ENCODE measurements around the gene CLEC1A. TPM values are rescaled to one million over a fixed set of nuclear protein-coding genes. Genes with fewer than 3 reads are reported as not detected.

Gene CLEC1A
- total RNA-seq, 1 donor from 2014 or later: 13.7 TPM

DNA sequence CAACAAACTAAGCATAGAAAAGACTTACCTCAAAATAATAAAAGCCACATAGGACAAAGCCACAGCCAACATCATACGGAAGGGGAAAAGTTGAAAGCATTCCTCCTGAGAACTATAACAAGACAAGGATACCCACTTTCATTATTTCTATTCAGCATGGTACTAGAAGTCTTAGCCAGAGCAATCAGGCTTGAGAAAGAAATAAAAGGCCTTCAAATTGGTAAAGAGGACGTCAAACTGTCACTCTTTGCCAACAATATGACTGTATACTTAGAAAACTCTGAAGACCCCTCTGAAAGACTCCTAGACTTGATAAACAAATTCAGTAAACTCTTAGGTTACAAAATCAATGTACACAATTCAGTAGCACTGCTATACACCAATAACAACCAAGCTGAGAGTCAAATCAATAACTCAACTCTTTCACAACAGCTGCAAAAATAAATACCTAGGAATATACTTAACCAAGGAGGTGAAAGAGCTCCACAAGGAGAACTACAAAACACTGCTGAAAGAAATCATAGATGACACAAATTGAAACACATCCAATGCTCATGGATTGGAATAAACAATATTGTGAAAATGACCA is 11.6 kb upstream of the CLEC1A start:
- intact Hi-C loops (cut with DNase I): no loop called here
- DNase-seq (ENCODE audit: low spot score): no peak
- no peak for ATAC-seq

DNA sequence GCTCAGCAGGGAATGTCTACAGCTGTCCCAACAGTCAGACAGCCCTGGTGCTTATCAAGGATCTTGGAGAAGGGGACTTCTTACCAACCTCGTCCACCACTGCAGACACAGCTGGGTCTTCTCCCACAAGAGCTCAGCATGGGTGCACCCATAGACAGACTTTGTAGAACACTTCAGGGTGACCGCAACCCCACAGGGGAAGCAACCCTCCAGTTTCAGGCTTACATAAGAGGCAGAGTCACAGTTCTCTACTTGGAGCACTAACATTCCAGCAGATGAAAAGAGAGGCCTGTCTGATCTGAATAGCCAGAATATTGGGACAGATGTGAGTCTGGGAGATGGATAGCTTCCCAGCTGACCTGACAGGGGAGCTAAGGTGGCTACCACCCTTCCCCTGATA is 3.5 kb upstream of the CLEC1A start:
- intact Hi-C loops (cut with DNase I): no loop called here
- no peak for ATAC-seq
- DNase-seq (ENCODE audit: low spot score): no peak

DNA sequence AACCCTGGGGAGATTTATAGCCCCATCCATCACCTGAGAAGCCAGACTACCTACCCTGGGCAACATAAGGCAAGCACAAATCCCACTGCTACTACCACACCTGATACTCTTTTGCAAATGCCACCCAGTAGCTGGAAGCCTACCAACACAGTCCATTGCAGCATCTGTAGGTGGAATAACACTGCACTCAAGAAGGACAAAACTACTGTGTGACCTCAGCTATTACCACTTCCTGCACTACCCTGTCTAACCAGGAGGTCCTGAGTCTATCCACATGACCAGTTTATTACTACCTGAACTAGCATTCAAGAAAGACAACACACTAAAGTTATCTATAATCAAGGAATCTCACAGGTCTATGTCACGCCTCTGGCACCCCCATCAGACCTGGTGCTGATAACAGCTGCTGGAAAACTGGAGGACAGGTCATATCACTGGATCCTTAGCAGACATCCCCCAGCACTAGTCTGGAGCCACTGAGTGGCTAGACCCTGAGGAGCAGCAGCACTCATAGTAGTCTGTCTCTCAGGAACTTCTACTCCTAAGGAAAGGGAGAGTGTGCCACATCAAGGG is 2.9 kb upstream of the CLEC1A start:
- ATAC-seq: peak; percentile 31
- intact Hi-C loops (cut with DNase I): no loop called here
- no peak for DNase-seq (ENCODE audit: low spot score)

DNA sequence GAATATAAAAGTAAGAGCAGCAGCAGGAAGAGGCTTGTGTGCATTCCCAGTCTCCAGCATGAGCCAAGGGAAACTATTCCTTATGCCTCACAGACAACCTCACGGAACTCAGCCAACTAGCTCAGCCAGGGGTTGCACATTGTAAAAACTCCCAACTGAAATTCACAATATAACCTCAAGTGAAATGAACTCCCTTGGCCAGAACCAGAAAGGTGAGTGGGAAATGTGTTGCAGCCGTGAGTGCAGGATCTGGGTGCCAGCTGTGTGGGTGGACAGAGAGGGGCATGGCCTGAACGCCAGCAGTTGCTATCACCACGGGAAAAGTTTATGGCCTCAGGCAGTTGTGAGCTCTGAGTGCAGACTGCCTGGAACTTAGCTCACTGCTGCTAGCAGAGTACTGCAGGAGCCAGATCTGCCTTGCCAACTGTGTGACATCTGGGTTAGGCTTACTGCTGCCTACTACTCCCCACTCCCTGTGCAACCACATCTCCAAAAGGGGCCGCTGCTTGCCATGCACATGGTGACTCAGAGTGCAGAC is 2.3 kb upstream of the CLEC1A start:
- DNase-seq (ENCODE audit: low spot score) (no peak), ATAC-seq (peak; percentile 78)
- intact Hi-C loops (cut with DNase I): no loop called here

DNA sequence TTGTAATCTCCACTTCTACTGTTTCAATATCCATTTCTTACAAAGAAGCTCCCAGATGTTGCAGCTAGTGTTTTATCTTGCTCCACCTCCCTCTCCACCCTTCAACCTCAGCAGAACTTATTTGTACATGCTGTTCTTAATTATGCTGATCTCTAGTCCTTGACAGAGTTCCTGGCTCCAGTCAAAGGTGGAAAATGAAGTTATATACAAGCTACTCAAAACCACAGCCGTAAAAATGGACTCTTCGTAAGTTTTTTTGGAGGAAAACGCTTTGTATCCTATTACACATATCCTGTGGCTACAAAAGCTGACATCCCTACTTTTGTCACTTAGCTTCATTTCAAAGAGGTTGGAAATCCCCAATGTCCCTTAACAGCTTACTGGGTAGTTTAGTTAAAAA is 1.3 kb downstream of the CLEC1A start:
- intact Hi-C loops (cut with DNase I): no loop called here
- ATAC-seq (peak; percentile 66), DNase-seq (ENCODE audit: low spot score) (no peak)

DNA sequence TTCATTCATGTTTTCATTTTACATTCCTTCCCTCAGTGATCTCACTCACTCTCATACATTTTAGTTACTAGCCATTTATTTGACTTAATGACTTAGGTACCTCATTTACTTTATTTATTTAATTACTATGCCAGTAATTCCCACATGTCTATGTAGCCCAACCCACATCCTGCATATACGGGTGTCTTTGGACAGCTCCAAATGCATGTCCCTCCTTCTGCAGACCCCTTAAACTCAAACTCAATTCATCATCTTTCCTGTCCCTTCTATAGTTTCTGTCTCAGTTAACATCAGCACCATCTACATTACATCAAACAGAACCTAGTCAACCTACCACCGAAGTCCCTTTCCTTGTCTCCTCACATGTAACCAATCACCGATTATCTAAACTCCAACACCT is 2.8 kb downstream of the CLEC1A start:
- ATAC-seq (no peak), DNase-seq (ENCODE audit: low spot score) (no peak)
- intact Hi-C loops (cut with DNase I): no loop called here

DNA sequence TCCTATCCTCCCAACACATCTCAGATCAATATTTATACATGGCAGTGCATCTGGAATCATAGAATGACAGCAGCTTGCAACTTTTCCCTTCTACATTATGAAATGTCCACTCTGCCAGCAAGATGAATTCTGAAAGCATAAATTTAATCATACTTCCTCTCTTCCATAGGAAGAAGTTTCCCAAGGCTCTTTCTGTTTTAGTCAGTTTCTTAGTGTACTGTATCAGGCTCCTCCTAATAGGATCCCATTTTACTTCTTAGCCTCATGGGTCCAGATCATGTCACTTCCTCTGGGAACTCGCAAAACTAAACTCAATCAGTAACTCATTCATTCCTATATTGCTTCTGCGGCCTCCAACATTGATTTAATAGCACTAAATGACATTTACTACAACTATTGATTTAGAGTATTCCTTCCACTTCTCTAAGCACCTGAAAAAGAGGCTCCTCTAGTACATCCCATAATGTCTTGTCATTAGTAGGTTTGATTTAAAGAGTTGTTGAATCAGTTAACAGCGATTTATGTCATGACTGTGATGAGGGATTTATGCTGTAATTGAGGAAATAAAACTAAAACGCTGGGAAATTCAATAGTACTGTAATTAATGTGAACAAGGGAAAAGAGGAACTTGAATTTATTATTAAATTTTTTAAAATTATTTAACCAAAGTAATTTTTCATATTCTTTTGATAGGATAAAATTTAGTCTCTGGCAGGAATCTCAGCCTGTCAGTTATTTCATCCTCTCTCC is 4.0 kb downstream of the CLEC1A start:
- DNase-seq (ENCODE audit: low spot score): no peak
- intact Hi-C loops (cut with DNase I): no loop called here
- ATAC-seq: no peak

DNA sequence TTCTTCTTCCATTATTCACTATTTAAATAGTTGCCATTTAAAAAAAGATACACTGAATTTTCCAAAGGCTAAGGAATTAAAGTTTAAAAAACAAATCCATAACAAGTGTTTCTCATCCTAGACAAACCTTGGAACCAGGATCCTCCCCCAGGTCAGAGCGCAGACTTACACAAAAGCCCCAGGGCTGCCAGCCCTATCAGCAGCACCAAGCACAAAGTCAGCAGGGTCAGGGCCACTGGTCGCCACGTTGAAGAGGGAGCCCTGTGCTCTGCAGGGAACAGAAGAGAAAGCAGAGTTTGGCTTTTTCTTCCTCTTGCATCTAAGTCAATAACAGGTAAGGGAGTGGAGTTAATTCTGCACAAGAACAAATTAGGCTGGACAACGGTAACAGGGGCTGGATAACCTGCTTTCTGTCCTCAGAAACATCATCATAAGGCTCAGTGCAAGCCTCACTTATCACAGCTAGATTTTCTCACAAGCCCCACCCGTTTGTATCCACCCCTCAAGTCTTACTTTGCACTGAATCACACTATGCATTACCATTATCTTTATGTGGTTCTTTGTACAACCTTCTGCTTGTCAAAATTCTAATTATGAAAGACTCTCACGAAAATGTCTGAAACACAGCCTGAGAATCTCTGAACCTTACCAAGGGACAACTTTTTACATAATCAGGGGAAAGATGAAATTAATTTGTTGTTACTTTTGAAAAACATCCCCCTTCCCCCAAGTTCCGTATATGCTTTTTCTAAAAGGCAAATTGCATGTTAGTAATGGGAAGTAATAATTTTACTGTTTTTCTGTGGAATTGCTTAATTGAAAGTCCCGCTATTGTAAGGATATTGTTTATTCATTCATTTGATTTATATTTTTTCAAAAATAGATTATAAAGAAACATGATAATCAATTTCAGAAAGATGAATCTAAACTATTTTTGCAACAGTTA is 9.6 kb downstream of the CLEC1A start:
- intact Hi-C loops (cut with DNase I): no loop called here
- no peak for DNase-seq (ENCODE audit: low spot score)

DNA sequence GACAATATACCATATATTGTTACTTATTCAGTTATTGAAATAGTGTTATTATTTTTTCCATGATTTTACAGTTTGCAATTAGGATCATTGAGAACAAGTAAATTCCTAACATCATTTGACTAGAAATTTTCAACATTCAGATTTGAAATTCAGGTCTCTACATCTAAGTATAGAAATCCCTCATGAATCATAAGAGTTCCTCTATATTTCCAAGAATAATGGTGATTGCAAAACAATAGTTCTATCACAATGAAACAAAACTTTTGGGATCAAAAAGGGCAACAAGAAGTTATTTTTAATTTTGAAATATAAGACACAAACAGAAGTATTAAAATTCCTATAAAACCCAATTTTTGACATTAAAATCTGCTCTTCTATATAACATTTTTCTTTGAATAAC is 10.8 kb downstream of the CLEC1A start:
- no peak for ATAC-seq
- DNase-seq (ENCODE audit: low spot score): no peak

More for the DNA sequence above, 9.6 kb downstream of the CLEC1A start:
- no peak for ATAC-seq

DNA sequence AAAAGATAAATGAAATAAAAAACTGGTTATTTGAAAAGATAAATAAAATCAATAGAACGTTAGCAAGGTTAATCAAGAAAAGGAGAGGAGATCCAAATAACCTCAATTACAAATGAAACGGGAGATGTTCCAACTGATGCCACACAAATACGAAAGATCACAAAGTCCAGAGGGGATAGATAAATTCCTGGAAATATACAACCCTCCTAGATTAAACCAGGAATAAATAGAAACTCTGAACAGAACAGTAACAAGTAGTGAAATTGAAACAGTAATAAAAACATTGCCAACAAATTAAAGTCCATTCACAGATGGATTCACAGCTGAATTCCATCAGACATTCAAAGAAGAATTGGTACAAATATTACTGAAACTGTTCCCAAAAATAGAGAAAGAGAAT is 12.4 kb downstream of the CLEC1A start:
- DNase-seq (ENCODE audit: low spot score) (no peak), ATAC-seq (no peak)
- intact Hi-C loops (cut with DNase I): no loop called here

More for the DNA sequence above, 10.8 kb downstream of the CLEC1A start:
- intact Hi-C loops (cut with DNase I): no loop called here

DNA sequence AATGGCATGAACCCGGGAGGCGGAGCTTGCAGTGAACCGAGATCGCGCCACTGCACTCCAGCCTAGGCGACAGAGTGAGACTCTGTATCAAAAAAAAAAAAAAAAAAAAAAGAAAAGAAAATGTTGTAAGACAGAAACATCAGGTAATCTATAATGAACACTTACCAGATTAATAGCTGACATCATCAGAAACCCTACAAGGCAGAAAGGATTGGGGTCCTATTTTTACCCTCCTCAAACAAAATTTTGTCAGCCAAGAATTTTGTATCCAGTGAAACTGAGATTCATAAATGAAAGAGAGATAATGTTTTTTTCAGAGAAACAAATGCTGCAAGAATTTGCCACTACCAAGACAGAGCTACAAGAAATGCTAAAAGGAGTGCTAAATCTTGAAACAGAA is 14.1 kb downstream of the CLEC1A start:
- no peak for ATAC-seq
- intact Hi-C loops (cut with DNase I): no loop called here
- no peak for DNase-seq (ENCODE audit: low spot score)

DNA sequence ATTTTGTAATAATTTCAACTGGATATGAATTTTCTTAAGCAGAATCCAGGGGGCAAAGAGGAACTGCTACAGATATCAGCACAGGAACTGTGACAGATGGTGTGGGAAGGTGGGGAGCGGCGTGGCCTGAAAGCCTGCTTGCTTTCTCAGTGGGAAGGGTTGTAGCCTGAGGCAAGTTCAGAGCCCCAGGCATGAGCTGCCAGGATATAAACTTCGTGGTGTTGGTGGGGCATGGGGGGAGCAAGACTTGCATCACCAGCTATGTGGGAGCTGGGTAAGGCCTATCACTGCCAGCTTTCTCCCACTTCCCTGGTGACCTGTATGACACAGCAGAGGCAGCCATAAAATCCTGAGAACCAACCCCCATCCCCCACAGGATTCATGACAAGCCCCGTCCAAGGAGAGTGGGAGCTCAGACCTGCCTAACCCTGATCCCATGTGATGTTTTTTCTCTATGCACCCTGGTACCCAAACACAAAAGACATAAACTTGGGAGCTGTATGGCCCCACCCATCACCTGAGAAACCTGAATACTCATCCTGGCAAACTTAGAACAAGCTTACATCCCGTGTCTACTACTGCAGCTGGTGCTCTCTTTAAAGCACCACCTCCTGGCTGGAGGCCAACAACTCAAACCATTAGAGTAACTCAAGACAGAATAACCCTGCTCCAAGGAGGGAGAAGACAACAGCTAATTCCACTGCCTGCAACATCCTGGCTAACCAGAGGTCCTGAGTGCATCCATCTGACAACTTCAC is 16.5 kb downstream of the CLEC1A start:
- no peak for ATAC-seq
- intact Hi-C loops (cut with DNase I): no loop called here
- DNase-seq (ENCODE audit: low spot score): no peak

DNA sequence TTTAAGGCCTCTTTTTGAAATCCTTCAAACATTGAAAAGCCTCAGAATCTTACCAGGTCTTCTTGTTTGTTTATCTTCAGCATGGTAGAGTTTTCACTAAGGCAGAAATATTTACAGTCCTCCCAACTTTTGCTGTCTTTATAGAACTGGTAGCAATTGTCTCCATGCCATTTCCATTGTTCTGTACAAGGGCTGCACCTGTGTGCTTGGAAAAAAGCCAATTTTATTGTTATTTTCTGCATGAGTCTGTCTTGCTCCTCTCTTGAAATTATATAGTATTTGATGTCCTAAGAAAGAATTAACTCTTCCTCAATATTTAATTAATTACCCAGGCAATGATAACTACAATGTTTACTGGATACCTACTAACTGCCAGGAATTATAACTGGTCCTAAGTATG is 23.3 kb downstream of the CLEC1A start:
- intact Hi-C loops (cut with DNase I): no loop called here
- ATAC-seq (no peak), DNase-seq (ENCODE audit: low spot score) (no peak)

DNA sequence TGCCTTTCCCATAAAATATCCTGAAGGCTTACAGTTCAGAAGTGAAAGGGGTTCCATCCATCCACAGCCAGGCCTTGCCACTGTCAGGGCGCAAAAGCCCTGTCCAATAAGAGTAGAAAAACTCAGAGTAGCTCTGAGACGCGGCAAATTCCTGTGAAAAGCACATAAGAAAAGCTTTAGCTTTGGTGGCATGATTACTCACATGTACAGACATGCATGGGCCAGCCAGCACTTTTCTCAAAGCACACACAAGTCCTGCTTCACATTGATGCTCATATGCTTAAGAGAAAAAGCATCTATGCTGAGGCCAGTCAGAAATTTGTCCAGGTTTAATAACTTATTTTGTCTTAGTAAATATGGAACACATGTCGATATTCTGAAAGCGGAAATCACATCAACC is 25.5 kb downstream of the CLEC1A start:
- intact Hi-C loops (cut with DNase I): no loop called here
- no peak for ATAC-seq
- DNase-seq (ENCODE audit: low spot score): no peak

DNA sequence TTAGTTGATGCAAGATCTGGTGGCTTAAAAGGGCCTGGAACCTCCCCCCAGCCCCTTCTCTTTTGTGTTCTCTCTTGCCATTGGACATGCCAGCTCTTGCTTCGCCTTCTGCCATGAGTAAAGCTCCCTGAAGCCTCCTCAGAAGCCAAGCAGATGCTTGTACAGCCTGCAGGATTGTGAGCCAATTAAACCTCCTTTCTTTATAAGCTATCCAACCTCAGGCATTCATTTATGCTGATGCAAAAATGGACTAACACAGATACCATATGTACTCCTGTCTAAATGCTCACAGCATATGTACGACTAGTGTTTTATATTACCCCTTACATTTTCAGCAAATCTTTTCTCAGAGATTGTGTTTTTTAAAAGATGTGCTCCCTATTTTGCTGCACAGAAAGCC is 26.7 kb downstream of the CLEC1A start:
- DNase-seq (ENCODE audit: low spot score) (no peak), ATAC-seq (no peak)
- intact Hi-C loops (cut with DNase I): no loop called here

DNA sequence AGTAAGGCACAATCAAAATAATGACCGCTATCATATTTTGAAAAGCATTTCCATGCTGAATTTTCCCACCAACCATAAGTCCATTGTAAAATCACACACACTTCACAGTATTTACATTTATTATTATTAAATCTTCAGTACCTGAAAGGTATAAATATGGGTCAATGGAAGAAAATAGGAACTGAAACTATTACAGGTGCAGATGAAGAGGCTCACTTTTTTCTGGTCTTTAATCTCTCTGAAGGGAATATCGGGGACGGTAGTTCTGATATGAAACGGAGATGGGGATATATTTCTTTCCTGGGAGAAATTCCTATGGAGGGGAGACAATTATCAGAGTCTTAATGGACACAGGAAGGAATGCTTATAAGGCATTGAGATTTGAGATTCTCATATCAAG is 28.4 kb downstream of the CLEC1A start:
- intact Hi-C loops (cut with DNase I): no loop called here
- ATAC-seq (no peak), DNase-seq (ENCODE audit: low spot score) (no peak)

DNA sequence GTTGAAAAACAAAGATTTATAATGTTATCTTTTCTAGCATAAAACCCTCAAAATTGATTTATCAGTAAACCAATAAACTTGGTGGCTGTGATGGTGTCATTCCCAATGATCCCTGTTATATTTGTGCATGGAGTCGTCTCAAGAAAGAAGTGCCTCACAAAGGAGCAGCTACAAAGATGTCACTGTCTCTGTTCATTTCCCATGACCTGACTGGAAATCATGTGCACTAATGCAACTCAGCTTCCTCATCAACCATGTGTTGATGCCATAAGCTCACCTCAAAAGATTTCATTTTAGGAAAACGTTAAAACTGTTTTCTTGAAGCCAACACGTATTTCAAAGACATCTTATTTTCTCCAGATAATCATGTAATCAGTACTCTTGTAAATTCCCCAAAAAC is 28.8 kb downstream of the CLEC1A start:
- ATAC-seq: no peak
- no peak for DNase-seq (ENCODE audit: low spot score)
- intact Hi-C loops (cut with DNase I): no loop called here

DNA sequence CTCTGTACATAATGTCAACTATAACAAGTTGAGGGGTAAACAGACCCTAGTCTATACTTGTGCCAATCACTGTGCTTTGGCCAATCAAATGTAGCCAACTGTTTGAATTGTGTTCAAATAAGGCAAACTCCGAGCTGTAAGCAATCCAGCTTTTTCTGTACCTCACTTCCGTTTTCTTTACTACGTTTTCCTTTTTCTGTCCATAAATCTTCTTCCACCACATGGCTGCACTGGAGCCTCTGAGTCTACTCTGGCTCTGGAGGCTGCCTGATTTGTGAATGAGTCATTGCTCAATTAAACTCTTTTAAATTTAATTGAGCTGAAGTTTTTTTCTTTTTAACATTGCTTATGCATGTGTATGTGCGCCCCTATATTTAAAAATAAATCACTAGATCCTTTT is 29.7 kb downstream of the CLEC1A start:
- ATAC-seq: no peak
- intact Hi-C loops (cut with DNase I): no loop called here
- no peak for DNase-seq (ENCODE audit: low spot score)

DNA sequence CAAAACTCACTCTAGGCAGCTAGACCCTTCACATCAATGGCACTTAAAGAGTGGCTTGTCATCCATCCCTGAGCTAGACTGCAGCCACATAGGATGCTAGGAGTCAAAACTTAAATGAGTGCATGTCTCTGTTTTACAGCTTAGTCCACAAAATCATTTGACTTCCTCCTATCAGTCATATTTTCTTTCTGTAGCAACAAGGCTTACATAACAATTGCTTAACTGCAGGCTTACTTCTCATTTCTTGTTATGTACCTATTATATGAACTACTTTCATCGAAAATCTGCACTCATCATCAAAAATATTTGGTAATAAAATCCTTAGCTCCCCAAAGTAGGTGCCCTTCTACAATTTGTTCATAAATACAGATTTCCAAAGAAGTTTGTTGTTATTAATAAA is 30.1 kb downstream of the CLEC1A start:
- DNase-seq (ENCODE audit: low spot score) (no peak), ATAC-seq (peak; percentile 65)
- intact Hi-C loops (cut with DNase I): no loop called here
